GM23338 (cell line): ENCODE results near the gene NID2.

Source experiments
- CREB1 ChIP-seq: fragments of 250-450 bp; sonication (Bioruptor Pico); IDR thresholded peaks from 2 replicates; pipeline ENCODE4 v1.5.0; 2020; ENCODE audit warnings: low read depth, mild to moderate bottlenecking, moderate library complexity
- EZH2 ChIP-seq: fragments of 200-600 bp; sonication (generic); IDR thresholded peaks from one replicate; pipeline ENCODE4 v1.8.0; 2017; ENCODE audit warnings: antibody characterized with exemption, mild to moderate bottlenecking, low read depth; ENCODE audit not compliant: unreplicated experiment
- JUNB ChIP-seq: IDR thresholded peaks from one replicate; pipeline ENCODE4 v1.6.1; 2016; ENCODE audit warnings: antibody characterized with exemption; ENCODE audit not compliant: unreplicated experiment
- POLR2AphosphoS5 ChIP-seq: IDR thresholded peaks from 2 replicates; pipeline ENCODE4 v1.6.1; 2016; ENCODE audit warnings: antibody characterized with exemption, low read depth
- TF ChIP-seq, protein P1 (sequence below), 2 experiments: fragments of 200-600 bp in 1 of 2; sonication (generic) in 1 of 2; conservative IDR thresholded peaks; 2 replicates each; pipeline versions ENCODE4 v1.5.1 to v1.6.1; 2016 to 2017; ENCODE audit warnings: antibody characterized with exemption in 2 of 2, low read depth in 2 of 2, mild to moderate bottlenecking in 2 of 2, moderate library complexity in 1 of 2
- TF ChIP-seq, protein P2 (sequence below): IDR thresholded peaks from one replicate; pipeline ENCODE4 v1.6.1; 2018; ENCODE audit warnings: antibody characterized with exemption; ENCODE audit not compliant: unreplicated experiment

DNA sequence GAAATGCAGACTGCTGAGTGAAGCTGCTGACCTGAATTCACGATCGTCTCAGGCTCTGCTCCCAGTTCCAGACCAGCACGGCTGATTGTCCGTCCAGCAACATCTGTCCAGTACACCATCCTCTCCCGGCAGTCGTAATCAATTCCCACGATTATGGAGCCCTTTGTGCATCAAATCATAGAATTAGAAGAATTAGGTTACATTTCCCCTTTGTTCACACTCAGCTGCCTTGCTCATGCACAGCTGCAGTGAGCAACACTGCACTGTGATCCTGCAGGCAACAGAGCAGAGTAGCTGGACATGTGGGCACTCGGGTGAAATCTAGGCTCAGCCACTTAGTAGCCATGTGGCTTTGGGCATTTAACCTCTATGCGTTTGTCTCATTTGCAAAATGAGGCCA, 57.3 kb downstream of the NID2 start:
- TF ChIP-seq POLR2AphosphoS5 = no peak
- TF ChIP-seq, protein P1, sequence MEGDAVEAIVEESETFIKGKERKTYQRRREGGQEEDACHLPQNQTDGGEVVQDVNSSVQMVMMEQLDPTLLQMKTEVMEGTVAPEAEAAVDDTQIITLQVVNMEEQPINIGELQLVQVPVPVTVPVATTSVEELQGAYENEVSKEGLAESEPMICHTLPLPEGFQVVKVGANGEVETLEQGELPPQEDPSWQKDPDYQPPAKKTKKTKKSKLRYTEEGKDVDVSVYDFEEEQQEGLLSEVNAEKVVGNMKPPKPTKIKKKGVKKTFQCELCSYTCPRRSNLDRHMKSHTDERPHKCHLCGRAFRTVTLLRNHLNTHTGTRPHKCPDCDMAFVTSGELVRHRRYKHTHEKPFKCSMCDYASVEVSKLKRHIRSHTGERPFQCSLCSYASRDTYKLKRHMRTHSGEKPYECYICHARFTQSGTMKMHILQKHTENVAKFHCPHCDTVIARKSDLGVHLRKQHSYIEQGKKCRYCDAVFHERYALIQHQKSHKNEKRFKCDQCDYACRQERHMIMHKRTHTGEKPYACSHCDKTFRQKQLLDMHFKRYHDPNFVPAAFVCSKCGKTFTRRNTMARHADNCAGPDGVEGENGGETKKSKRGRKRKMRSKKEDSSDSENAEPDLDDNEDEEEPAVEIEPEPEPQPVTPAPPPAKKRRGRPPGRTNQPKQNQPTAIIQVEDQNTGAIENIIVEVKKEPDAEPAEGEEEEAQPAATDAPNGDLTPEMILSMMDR (conservative IDR thresholded peaks at IDR 0.05; ENCODE audit: low read depth in 2 of 2) = no peak
- TF ChIP-seq JUNB = no peak
- TF ChIP-seq, protein P2, sequence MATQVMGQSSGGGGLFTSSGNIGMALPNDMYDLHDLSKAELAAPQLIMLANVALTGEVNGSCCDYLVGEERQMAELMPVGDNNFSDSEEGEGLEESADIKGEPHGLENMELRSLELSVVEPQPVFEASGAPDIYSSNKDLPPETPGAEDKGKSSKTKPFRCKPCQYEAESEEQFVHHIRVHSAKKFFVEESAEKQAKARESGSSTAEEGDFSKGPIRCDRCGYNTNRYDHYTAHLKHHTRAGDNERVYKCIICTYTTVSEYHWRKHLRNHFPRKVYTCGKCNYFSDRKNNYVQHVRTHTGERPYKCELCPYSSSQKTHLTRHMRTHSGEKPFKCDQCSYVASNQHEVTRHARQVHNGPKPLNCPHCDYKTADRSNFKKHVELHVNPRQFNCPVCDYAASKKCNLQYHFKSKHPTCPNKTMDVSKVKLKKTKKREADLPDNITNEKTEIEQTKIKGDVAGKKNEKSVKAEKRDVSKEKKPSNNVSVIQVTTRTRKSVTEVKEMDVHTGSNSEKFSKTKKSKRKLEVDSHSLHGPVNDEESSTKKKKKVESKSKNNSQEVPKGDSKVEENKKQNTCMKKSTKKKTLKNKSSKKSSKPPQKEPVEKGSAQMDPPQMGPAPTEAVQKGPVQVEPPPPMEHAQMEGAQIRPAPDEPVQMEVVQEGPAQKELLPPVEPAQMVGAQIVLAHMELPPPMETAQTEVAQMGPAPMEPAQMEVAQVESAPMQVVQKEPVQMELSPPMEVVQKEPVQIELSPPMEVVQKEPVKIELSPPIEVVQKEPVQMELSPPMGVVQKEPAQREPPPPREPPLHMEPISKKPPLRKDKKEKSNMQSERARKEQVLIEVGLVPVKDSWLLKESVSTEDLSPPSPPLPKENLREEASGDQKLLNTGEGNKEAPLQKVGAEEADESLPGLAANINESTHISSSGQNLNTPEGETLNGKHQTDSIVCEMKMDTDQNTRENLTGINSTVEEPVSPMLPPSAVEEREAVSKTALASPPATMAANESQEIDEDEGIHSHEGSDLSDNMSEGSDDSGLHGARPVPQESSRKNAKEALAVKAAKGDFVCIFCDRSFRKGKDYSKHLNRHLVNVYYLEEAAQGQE = no peak
- TF ChIP-seq CREB1 (CRISPR knock-in tag) = no peak
- no peak for TF ChIP-seq EZH2
